Measurements from ENCODE around the gene CST3.

Gene CST3

GRCh38 chr20:23656372-23656771 lies 18.6 kb upstream of the CST3 start:
- TF ChIP-seq GABPA (IDR thresholded peaks at IDR 0.05; ENCODE audit: low read depth) (no peak), CTCF (IDR thresholded peaks at IDR 0.05; ENCODE audit: insufficient read depth, low read length) (no peak), SPI1 (IDR thresholded peaks at IDR 0.05; ENCODE audit: borderline replicate concordance, low read depth) (no peak), POLR2AphosphoS5 (IDR thresholded peaks at IDR 0.05; ENCODE audit: low read depth) (no peak)
- TF ChIP-seq, protein P1, sequence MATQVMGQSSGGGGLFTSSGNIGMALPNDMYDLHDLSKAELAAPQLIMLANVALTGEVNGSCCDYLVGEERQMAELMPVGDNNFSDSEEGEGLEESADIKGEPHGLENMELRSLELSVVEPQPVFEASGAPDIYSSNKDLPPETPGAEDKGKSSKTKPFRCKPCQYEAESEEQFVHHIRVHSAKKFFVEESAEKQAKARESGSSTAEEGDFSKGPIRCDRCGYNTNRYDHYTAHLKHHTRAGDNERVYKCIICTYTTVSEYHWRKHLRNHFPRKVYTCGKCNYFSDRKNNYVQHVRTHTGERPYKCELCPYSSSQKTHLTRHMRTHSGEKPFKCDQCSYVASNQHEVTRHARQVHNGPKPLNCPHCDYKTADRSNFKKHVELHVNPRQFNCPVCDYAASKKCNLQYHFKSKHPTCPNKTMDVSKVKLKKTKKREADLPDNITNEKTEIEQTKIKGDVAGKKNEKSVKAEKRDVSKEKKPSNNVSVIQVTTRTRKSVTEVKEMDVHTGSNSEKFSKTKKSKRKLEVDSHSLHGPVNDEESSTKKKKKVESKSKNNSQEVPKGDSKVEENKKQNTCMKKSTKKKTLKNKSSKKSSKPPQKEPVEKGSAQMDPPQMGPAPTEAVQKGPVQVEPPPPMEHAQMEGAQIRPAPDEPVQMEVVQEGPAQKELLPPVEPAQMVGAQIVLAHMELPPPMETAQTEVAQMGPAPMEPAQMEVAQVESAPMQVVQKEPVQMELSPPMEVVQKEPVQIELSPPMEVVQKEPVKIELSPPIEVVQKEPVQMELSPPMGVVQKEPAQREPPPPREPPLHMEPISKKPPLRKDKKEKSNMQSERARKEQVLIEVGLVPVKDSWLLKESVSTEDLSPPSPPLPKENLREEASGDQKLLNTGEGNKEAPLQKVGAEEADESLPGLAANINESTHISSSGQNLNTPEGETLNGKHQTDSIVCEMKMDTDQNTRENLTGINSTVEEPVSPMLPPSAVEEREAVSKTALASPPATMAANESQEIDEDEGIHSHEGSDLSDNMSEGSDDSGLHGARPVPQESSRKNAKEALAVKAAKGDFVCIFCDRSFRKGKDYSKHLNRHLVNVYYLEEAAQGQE (IDR thresholded peaks at IDR 0.05; ENCODE audit: insufficient replicate concordance, low read depth): no peak
- H3K27me3 ChIP-seq (ENCODE audit: insufficient read depth, poor library complexity, severe bottlenecking): no peaks in the 10 kb centered on the region
- H3K4me3 ChIP-seq (replicated peaks; ENCODE audit: insufficient read depth, low read length): no peak overlapping the region
- no peak overlapping the region for H3K27ac ChIP-seq (replicated peaks)
- no peak for DNase-seq (ENCODE audit: low read depth in 1 of 2, low spot score in 1 of 2)

DNA sequence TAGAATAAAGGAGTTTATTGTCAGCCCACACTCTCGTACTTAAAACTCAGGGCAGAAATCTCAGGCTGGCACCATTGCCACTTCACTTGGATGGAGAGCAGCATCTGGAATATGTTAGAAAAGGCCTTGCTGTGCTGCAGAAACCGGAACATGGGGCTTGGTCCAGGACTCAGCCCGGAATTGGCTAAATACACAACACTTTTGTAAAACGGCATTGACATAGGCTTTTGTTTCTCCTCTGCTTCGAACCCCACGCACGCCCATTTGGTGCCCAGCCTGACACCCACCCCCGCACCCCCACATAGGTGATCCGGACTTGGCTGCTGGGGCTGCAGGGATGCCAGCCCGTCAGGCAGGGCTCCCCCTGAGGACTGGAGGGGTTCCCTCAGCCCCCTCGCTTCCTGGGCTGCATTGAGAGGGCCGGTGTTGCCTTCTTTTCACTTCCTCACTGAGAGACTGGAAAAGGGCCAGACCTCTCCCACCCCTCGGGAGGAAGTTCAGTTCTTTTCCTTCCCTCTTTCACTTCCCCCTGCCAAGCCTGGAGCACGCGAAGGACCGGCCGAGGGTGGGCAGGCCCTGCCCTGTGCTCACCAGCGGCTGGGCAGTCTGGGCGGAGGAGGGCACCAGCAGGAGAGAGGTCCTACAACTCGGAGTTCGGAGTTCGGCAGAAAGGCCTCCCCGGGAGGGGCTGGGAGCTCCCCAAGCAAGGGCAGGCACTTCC lies 17.9 kb upstream of the CST3 start:
- peak; percentile 79 to 93 for DNase-seq (ENCODE audit: low read depth in 1 of 2, low spot score in 1 of 2)
- peak overlapping the region; percentile 9; the same call in 1 of the 2 replicates for H3K27ac ChIP-seq (replicated peaks)
- H3K27me3 ChIP-seq (ENCODE audit: insufficient read depth, poor library complexity, severe bottlenecking): no peaks in the 10 kb centered on the region
- TF ChIP-seq POLR2AphosphoS5 (IDR thresholded peaks at IDR 0.05; ENCODE audit: low read depth) (peak; percentile 49), SPI1 (IDR thresholded peaks at IDR 0.05; ENCODE audit: borderline replicate concordance, low read depth) (peak; percentile 98), GABPA (IDR thresholded peaks at IDR 0.05; ENCODE audit: low read depth) (peak; percentile 38), CTCF (IDR thresholded peaks at IDR 0.05; ENCODE audit: insufficient read depth, low read length) (no peak)
- TF ChIP-seq, protein P1 (IDR thresholded peaks at IDR 0.05; ENCODE audit: insufficient replicate concordance, low read depth): no peak
- H3K4me3 ChIP-seq (replicated peaks; ENCODE audit: insufficient read depth, low read length): peak overlapping the region; percentile 4; the same call in 1 of the 2 replicates

GRCh38 chr20:23654717-23655116 lies 17.0 kb upstream of the CST3 start:
- Histone ChIP-seq H3K27ac (replicated peaks) (no peak overlapping the region), H3K27me3 (ENCODE audit: insufficient read depth, poor library complexity, severe bottlenecking) (no peaks in the 10 kb centered on the region), H3K4me3 (replicated peaks; ENCODE audit: insufficient read depth, low read length) (no peak overlapping the region)
- no peak for TF ChIP-seq POLR2AphosphoS5 (IDR thresholded peaks at IDR 0.05; ENCODE audit: low read depth)
- TF ChIP-seq CTCF (IDR thresholded peaks at IDR 0.05; ENCODE audit: insufficient read depth, low read length): no peak
- TF ChIP-seq, protein P1 (IDR thresholded peaks at IDR 0.05; ENCODE audit: insufficient replicate concordance, low read depth): no peak
- no peak for DNase-seq (ENCODE audit: low read depth in 1 of 2, low spot score in 1 of 2)
